Measurements from ENCODE around the gene LRBA.
A peak's percentile ranks its signal among the peaks of the same experiment; 100 is the strongest.

Gene LRBA

DNA sequence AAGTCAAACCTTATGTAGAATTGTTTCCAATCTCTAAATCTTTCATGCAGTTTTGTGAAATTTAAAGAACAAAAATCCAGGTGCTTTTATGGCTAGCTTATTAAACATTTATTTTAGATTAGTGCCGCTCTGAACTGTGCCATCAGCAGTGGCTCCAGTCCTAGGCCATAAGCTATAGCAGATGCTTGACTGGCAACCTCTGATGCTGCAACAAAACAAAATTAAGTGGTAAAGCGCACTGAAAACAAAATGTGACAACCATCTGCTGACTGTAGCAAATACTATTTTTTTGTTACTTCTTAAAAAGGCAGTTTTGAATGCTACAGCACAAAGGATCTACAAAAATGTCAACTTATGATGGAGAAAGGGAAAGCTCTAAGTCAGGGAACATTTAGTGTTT lies 699.4 kb downstream of the LRBA start:
- DNase-seq (ENCODE audit: insufficient read length, low spot score): no peak

DNA sequence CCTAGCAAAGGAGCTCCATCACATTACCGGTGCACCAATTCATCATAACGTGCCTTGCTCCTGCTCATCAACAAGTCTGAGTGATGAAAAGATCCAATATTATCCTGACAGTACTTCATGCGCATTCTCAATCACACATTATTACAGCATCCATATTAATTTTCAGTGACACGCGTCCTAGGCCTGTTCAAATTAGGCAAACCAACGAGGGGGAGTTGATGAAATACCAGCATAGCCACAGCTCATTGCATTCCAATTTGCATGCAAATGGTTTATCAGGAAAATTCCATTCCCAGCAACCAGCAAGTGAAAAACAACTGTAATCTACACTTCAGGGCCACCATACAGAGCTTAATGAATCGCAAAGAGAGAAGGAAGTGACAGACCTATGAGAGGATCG lies 699.9 kb downstream of the LRBA start:
- no peak for DNase-seq (ENCODE audit: insufficient read length, low spot score)
- FAIRE-seq: no peak

More for the DNA sequence above, 699.4 kb downstream of the LRBA start:
- FAIRE-seq: no peak

DNA sequence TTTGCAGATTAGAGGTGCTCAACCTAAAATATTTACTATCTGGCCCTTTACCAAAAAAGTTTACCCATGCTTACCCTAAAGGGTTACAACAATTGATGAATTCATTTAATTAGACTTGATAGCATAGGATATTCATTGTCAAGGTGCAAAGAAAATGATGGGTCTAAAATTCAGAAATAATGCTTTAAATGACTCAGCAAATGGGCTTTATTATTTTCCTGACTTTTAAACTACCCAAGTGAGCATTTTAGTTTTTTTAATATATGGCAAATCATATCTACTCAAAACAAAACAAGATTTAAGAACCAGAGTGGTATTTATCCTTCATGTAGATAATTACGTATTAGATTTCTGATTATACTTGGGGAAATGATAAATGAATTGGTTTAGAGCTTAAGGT lies 701.1 kb downstream of the LRBA start:
- no peak for DNase-seq (ENCODE audit: insufficient read length, low spot score)
- FAIRE-seq: no peak

DNA sequence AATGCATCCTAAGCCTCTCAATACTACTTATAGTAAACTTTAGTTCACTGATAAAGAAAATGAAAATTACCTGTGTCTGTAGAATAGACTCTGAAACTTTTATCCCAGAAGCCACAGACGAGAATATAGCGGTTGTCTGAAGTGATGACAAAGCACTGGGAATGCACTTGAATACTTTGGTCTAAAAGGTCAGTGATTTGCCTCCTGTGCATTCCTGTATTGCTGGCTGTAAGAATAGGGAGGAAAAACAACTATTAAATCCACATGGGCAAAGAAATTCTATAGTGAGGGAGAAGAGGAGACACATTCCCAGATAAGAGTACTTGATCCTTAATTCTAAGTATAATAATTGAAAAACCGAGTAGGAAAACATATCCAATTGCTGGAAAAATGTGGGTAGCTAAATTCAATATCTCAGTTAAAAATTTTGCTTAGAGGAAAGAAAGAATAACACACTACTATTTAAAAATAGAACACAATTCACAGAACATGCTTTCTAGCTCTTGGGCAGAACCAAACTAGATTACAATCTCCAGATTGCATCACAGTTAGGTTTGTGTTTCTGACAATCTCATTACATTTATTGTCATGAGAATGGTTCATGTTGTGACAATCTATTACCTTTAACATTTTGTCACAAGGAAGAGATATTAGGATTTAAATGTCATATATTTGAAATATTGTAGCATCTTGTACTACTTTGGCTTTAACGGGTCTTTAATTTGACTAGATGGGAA lies 704.8 kb downstream of the LRBA start:
- FAIRE-seq: no peak
- no peak for DNase-seq (ENCODE audit: insufficient read length, low spot score)

DNA sequence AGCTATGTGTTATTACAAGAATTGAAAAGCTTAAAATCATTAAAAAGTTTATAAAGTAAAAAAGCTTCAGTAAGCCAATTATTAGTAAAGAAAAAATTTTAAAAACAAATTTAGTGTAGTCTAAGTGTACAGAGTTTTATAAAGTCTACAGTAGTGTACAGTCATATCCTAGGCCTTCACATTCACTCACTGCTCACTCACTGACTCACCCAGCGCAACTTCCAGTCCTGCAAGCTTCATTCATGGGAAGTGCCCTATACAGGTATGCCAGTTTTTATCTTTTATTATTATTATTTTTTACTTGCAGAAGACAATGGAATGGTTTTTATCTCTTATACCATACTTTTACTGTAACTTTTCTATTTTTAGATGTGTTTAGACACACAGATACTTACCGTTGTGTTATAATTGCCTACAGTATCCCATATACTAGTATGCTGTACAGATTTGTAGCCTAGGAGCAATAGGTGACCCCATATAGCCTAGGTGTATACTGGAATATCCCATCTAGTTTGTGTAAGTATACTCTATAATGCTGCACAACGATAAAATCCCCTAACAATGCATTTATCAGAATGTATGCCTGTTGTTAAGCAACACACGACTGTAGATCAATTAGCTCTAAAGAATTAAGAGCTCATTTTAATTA lies 706.1 kb downstream of the LRBA start:
- FAIRE-seq: peak; percentile 42
- no peak for DNase-seq (ENCODE audit: insufficient read length, low spot score)

DNA sequence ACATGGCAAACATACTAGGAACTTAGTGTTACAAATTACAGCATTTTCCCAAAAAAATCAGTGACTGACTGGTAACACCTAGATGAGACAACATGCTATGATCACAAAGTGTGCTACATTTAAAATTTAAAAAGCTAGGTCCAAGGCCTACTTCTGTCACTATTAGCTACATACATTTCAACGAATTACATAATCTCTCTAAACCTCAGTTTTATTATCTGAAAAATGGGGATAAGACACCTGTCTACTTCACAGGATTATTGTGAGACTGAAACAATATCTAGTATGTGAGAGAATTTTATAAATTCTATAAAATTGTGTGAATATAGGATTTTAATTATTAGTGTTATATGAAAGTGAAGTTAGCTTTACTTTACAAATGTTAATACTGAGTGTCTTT lies 708.4 kb downstream of the LRBA start:
- FAIRE-seq (no peak), DNase-seq (ENCODE audit: insufficient read length, low spot score) (no peak)

DNA sequence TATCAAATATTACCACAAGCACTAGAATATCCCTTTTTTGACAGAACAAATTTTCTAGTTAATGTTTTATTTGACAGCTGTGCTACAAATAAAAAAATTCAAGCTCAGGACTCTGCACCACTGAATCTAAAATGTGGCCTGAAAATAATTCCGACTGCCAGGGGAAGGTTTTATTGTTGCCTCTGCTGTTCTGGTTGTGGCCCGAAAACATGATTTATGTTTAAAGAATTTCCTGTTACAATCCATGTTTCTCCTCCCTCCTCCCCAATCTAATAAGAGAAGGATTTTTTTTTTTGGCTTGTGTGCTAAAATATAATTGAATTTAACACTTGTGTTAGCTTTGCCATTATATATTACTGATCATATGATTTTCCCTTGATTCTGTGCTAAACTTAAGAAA lies 709.1 kb downstream of the LRBA start:
- DNase-seq (ENCODE audit: insufficient read length, low spot score) (no peak), FAIRE-seq (no peak)

DNA sequence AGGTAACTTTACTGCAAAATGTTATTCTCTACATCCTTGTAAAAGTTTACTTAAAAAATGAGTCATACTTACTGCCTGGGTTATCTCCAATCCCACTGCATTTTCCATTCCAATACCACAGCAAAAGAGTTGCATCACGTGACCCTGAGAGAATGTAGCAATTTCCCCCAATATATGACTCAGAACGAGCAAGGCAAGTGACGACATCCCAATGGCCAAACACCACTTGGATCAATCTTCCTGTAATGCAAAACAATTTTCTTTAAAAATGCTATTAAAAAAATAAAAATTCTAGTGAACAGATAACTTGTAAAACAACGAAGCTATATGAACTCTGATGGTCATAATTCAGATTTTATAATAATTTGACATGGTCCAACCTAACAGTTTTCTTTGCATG lies 712.5 kb downstream of the LRBA start:
- FAIRE-seq (no peak), DNase-seq (ENCODE audit: insufficient read length, low spot score) (no peak)

DNA sequence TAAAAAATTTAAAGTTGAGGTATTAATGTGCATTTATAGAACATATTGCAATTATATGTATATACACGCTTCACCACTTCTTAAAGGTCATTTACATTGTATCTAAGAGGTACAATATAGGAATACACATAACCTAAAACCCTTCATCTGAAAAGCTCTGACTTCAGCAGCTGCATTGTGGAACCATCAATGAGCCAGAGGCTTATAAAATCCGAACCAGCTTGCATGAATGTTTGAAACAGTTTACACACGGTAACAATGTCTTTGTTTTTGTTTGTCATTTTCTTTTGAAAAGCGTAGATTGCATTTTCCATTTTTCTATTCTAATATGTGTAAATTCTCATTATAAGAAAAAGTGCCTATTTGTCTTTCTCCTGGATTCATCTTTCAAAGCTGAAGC lies 715.3 kb downstream of the LRBA start:
- DNase-seq (ENCODE audit: insufficient read length, low spot score) (no peak), FAIRE-seq (no peak)

DNA sequence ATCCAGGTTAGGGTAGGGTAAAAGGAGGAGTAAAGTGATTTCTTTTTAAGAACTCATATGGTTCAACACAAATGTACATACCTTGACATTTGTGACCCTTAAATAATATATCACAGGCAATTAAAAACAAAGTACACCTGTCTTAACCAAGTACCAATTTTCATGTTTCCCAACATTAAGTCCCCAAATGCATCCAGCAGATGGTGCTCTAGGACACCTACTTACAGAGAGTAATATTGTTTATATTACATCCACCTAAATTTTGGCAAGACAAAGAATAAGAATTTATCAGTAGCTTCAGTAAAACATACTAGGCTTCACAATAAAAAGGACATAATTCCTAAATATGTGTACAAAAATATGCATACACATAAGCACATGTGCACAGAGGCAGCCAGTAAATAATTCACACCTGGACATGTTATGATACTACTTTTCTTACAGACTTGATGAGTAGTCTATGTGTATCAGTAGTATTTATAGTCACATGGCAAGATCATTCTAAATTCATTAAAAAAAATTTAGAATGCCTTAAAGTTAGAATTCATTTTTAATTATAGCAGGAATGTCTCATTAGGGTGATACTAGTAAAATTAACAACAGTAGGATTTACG lies 717.1 kb downstream of the LRBA start:
- FAIRE-seq (peak; percentile 47), DNase-seq (ENCODE audit: insufficient read length, low spot score) (no peak)

DNA sequence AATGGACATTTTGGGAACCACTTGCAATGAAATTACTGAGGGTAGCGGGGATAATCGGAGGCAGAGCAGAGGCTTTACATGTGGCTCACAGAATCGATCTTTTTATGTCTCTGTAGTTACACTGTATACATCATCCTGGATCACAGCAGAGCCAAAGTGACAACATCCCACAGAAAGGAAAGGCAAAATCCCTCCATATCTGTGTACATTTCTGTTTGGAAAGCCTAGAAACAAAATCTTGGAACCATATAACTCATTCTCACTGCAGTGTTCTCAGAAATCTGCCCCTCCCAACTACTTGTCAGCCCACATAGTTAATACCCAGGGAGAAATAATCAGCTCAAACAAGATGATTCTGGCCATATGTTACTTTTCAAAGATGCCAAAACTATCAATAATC lies 725.2 kb downstream of the LRBA start:
- DNase-seq (ENCODE audit: insufficient read length, low spot score): no peak
- no peak for FAIRE-seq

DNA sequence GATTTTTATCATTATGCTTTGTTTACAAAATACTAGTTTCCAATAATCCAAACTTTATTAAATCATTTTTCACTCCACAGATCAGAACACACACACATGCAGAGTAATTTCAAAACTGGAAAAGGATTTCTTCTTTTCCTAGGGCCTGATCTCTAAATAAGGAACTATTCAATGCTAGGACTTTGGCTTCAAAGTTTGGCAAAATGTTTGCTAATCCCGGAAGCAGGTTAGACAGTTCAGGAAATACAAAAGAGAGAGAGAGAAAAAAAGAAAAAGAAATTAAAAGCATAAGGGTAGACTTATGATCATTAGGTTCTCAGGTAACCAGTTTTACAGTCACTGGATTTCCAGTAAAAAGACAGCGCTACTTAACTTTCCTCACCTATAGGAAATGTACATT lies 725.9 kb downstream of the LRBA start:
- FAIRE-seq (no peak), DNase-seq (ENCODE audit: insufficient read length, low spot score) (no peak)

DNA sequence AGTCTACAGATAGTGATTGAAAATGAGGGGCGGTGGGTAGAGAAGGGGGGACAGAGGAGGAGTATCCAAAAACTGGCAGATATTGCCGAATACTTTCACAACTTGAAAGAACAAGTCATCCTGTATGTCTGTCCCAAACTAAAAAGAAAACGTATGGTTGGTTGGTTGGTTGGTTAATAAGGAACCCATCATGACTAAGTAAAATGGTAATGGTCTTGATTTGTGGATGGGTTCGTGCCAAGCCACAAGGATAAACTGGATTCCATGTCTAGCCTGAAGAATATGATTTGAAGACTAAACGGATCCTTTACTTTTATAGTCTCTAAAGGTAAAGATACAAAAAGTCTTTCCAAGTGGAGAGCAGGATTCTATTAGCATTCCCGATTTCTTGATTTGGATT lies 728.4 kb downstream of the LRBA start:
- DNase-seq (ENCODE audit: insufficient read length, low spot score) (no peak), FAIRE-seq (no peak)

DNA sequence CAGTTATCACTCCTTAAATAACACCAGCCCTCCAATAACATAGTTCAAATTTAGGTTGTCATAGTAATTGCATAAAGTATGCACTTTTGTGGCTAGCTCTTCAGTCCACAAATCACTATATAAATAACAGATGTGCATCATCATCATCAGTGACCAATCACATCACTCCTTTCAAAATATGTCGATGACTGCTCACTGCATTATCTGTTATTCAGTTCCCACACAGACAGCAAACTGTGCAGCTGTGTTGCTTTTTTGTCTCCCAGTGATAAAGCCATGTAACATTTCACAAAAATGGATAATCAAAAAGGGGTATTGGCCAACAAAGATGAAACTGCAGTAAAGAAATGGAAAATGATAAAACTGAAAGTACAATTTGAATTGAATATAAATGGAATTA lies 731.4 kb downstream of the LRBA start:
- DNase-seq (ENCODE audit: insufficient read length, low spot score) (no peak), FAIRE-seq (no peak)

DNA sequence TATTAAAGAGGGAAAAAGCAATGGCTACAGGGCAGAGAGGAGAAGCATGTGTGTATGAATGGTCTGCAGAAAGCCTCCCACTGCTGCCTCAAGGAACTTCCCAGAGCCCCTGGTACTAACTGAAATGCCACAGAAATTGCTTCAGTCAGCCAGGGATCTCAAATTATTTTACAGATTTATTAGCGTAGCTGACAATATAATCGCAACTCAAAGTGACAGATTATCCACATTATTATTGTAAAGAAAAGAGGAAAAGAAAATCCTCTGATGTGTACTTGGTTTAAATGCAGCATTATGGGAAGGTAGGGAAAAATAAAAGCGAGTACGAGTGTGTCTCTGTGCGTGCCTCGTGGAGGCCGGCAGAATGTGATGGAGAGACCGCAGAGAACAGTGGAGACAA lies 734.1 kb downstream of the LRBA start:
- DNase-seq (ENCODE audit: insufficient read length, low spot score) (no peak), FAIRE-seq (no peak)

DNA sequence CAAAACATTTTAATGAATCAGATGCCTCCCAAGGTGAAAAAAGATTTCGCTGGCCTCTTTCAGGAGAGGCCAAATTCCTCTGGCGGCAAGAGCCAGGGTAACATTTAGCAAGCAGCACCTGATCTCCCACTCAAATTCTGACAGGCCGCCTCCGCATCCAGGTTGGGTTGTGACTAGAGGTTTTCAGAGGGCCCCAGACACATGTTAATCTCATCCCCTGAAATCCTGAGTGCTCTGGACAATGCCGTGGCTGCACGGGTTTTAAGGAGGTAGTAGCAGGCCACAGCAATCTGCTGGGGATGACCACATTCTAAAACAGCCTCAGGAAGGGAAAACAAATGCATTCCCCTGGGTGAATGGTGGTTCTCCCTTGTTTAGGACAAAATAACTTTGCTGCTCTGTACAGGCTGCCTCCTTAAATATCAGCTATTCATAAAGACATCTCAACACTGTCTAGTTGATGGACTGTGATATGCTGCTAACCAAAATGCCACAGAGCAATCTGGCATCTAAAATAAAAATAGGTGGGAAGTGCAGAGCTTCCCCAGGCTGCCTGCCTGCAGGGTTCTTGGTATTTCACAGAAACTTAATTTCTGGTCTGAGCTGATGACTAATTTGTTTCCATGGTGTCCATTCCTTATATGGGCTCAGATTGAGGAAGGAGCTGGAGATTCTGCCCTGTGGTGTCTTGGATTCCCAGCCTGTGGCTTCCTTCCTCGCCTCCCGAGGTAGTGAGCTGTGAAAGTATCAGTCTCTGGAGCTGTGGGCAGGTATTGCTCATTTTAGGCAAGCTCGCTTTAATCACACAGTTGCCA lies 734.8 kb downstream of the LRBA start:
- FAIRE-seq (no peak), DNase-seq (ENCODE audit: insufficient read length, low spot score) (no peak)

DNA sequence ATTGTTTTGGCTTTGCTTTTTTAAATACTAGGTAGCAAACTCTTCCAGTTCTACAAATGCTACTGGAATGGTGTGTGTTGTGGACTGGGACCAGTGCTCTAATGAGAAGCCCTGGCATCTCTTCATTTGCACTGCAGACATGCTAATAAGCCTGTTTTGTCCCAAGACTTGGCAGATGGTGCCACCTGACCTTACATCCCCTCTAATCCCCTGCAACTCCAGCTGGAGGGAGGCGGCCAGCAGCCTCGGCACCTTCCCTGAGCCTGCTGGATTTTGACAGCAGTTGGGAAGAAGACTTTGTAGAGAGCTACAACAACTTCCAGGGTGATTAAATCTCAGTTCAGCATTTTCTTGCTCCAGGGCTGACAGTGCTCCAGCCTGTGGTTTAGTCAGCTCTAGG lies 736.9 kb downstream of the LRBA start:
- DNase-seq (ENCODE audit: insufficient read length, low spot score): no peak
- FAIRE-seq: no peak

DNA sequence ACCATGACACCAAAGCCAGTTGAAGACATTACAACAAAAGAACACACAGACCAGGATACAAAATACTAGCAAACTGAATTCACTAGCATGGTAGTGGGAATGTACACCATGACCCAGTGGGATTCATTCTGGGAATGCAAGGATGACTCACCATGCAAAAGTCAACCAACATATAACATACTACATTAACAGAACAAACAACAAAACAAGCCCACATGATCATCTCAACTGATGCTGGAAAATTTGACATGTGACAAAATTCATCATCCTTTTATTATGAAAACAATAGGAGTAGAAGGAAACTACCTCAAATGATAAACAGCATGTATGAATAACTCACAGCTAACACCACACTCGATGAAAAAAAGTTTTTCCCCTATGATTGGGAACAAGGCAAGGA lies 746.6 kb downstream of the LRBA start:
- FAIRE-seq: no peak
- DNase-seq (ENCODE audit: insufficient read length, low spot score): no peak

DNA sequence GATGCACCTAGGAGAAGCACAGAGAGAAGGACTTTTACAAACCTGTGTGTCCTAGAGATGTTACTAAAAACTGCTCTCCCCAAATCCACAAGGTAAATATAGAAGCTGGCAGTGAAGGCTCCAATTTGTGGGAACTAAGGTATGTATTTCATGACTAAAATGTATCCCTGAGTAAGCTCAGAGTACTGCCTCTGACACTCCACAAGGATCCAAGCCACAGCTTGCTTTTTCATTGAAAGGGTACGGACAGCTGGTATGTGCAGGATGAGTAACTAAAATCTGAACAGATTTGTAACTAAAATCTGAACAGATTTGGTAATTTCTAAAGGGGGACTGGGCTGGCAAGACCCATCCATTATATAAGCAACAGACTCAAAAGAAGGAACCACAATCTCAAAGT lies 749.3 kb downstream of the LRBA start:
- FAIRE-seq (no peak), DNase-seq (ENCODE audit: insufficient read length, low spot score) (no peak)

DNA sequence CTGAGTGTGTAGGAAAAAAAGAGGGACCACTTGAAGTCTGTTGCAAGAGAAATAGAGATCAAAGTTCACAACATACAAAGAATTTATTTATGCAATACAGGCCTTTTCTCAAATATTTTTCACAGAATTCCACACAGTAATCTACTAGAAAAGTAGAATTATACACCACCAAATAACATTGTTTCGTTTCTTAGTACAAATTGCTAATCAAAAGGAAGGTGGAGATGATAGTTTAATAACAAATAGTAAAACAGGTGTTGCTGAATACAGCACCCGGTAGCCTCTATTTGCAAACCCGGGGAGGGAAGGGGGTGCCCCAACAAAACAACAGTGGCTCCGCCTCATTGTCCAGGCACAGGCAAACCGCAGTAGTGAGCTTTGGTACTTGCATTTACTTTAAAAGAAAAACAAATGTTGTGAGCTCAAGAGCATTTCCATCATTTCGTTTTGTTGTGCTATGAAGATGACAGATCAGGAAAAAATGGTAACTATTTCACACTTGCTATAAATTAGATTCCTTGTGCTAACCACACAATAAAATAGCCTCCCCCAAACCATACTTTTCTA lies 750.4 kb downstream of the LRBA start:
- FAIRE-seq: no peak

DNA sequence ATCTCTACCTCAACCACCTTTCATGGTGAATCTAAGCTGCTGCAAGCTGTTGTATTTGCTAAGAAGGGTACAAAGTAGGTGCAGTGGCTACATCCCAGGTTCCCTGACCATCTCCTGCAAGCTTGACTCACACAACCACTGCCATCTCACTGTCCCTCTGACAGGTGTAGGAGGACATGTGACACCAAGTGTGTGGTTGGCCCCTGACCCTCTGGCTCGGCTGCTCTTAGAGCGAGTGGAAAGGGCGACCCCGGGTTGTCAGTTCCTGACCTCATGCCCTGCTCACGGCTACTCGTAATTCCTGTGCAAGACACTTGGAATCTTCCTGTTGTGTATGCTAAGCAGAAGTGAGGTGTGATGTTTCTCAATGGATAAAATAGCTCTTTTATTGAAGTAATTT lies 752.5 kb downstream of the LRBA start:
- FAIRE-seq: no peak
- DNase-seq (ENCODE audit: insufficient read length, low spot score): no peak

More for the DNA sequence above, 750.4 kb downstream of the LRBA start:
- DNase-seq (ENCODE audit: insufficient read length, low spot score): no peak
